CD4-positive, alpha-beta T cell treated with Interleukin-2 at 100 ng/mL for 4 hours (primary cell): ENCODE results near the gene PPP1R27.

Experiments
- DNase-seq: peaks from one replicate; pipeline ENCODE4 v3.0.0-alpha.2; 2020; ENCODE audit warnings: low spot score

PPP1R27 gene

DNA sequence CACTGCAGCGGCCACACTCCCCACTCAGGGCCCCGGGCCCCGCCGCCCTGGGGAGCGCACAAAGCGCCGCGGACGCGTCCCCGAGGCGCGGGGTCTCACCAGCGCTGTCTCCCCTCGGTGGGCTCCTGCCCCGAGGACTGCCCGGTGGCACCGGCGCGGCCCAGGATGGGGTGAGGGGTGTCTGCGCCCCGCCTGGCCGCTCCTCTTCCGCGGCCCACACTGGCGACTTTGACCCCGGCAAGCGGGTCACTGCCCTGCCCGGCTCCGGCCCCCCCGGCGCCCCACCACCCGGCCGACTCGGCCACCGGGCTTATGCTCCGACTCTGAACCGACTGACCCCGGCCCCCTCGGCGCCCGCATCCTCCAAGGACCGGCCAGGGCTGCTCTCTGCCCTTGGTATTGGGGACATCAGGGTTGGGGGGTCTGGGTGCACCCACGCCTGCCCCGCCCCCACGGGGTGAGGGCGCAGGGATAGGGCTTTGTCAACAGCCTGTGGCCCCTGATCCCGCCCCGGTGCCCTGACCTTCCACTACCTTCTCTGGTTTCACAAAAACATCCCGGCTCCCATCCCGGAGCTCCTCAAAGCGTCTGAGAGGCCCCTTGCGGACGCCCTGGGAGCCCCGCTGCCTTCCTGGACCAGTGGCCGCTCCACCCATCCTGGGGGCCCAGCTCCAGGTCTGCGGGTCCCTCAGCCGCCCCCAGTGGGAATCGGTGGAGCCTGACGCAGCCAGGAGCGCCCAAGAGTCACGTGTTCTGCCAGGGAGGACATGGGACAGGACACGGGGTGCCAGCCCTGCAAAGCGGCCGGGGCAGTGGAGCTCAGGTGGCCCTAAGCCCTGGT, 30.1 kb downstream of the PPP1R27 start:
- DNase-seq, result no peak

DNA sequence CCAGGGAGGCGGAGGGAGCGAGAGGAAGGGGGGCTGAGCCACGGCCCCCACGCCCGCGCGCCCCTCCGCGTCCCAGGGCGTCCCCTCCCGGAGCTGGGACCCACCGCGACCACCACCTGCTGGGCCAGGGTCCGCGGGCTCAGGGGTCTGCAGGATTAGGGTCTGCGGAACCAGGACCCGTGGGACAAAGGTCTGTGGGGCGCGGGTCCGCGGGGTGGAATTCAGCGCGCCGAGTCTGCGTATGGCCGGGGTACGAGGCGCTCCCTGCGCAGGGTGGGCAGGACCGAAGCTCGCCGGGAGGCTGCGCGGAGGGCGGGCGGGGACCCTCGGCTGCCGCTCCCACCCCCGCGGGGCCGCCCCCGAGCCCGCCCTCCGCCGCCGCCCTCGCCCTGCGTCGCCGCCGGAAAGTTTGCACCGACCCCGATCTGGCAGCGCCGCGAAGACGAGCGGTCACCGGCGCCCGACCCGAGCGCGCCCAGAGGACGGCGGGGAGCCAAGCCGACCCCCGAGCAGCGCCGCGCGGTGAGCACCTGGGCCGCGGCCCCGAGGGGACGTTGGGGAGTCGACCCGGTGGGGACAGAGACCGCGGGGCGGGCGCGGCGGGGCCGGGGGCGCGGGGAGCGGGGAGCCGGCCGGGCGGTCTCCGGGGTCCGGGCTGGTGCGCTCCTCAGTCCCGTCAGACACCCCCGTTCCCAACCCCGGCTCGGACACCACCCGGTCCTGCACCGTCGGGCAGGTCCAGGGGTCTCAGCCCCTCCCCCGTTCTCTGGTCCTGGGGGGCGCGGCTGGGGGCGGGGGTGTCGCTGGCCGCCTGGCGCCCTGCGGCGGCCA, 30.9 kb downstream of the PPP1R27 start, which contains the start of gene GCGR:
Gene GCGR (plus strand): TSS at position 423 of the 831 bp plus-strand sequence. CDS start 4,869 bp downstream, outside the sequence.
- no peak for DNase-seq

DNA sequence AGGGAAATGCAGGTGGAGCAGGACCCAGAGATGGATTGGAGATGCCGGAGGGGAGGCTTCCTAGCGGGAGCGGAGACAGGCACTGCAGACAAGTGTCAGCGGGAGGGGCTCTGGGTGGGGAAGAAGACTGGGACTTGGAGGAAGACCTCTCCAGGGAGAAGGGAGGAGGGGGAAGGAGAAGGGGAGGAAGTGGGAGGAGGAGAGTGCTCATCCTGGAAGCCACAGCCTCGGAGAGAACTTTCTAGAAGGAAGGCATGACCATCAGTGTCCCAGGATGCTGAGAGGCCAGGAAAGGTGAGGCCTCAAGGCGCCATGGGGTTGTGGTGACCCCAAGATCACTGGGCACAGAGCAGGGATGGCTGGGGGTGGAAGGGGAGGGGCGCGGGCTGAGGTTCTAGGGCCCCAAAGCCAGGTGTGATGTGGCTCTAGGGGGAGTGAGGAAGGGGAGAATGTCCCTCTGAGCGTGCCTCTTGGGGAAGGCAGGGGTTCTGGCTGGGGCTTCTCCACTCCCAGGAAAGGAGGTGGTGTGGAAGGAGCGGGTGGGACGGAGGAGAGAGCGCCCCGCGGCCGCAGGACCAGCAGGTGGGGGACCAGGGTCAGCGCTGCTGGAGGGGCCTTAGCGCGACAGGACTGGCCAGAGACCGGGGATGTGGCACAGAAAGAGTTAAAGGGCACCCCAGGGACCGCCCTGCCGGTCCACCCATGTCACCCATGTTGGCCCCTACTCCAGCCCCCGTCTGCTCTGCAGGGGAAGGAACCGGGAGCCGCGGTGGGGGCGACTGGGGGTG, 31.8 kb downstream of the PPP1R27 start:
- no peak for DNase-seq

DNA sequence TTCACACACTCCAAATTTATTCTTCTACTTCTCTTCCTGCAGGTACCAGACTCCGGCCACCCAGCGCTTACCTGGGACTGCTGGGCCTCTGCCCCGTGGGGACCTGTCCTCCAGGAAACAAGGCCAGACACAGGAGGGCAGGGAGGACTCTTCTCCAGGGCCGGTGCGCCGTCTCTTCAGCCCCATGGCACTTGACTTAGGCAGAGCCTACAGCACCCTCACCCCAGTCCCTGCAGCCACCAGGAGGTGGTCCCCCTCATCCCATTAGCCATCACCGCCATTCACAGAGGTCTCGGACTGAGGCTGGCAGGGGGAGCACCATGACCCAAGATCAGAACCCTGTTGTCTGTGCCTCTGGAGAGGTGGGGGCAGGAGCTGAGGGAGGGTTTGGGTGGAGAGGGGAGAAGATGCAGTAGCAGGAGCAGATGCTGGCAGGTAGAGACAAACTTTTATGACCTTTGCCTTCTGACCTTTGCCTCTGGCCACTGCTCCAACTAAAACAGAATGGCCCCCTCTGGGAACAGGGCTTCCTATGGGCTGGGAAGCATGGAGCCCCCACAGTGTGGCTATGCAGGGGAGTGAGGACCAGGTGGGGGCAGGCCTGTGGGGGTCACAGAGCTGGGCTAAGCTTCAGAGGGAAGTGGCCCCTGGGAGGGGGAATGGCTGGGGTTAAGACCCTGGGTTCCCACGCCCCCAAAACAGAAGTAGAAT, 32.6 kb downstream of the PPP1R27 start:
- DNase-seq, result no peak

DNA sequence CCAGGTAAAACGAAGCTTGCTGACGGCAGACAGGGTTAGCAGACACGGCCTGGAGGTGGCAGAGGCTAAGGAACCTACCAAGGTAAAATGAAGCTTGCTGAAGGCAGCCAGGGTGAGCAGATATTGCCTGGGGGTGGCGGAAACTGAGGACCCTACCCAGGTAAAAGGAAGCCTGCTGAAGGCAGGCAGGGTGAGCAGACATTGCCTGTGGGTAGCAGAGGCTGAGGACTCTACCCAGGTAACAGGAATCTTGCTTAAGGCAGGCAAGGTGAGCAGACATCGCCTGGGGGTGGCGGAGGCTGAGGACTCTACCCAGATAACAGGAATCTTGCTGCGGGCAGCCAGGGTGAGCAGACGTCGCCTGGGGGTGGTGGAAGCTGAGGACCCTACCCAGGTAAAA, 33.5 kb downstream of the PPP1R27 start:
- no peak for DNase-seq

DNA sequence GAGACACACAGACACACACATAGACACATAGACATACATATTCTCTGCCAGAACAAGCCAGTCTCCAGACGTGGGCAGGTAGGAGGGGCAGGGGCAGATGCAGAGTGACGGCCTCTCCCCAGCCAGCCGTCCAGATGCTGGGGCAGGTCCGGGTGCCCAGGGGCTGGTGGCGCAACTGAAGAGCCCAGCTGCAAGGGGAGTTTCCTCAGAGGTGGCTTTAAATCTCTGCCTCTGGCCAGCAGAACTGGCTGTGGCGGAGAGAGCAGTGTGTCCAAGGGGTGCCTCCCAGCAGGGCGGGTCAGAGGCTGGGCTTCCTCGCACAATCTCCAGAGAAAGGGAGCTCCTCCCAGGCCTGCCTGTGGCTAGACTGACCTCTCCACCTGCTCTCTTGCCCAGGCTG, 40.3 kb downstream of the PPP1R27 start:
- DNase-seq, result no peak

DNA sequence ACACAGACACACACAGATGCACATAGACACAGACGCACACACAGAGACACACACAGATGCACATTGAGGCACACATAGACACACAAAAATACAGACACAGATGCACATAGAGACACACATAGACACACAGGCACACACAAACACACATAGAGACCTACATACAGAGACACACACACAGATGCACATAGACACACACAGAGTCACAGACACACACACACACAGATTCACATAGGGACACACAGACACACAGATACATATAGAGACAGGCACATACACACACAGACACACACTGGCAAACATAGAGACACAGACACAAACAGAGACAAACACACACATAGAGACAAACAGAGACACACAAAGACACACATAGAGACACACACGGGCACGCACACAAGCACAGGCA, 40.8 kb downstream of the PPP1R27 start:
- no peak for DNase-seq

DNA sequence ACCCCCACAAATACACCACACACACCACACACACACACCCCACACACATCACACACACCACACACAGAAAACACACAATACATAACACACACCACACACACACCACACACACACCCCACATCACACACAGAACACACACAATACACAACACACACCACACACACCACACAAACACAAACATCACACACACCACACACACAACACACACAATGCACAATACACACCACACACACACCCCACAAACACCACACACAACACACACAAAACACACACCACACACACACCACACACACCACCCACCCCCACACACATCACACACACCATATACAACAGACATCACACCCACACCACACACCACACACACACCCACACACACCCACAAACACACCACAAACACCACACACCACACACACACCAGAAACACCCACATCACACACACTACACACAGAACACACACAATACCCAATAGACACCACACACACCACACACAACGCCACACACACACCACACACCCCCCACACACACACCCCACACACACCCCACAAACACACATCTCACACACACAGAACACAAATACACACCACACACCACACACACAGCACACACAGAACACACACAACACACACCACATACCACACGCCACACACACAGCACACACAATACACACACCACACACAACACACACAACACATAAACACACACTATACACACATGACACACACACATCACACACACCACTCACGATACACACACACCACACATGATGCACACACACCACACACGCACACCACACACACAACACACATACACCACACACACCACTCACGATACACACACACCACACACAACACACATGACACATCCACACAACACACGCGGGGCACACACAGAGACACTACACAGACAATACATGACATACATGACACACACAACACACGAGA, 41.9 kb downstream of the PPP1R27 start:
- DNase-seq, result no peak
